Uterus (tissue), 4 donors: ENCODE results near the gene SNX8. TPM values are rescaled to one million over a fixed set of nuclear protein-coding genes. Genes with fewer than 3 reads are reported as not detected.

Source experiments
- DNase-seq, 2 donors: peaks; one replicate each; pipeline ENCODE4 v3.0.0-alpha.2; 2019 to 2020
- H3K27ac ChIP-seq, 2 donors: fragments of 200-600 bp; sonication (generic); 1 replicate in 1 of 2; 2 replicates in 1 of 2; pipeline ENCODE4 v1.5.1; 2016 to 2018
- H3K27me3 ChIP-seq, 2 donors: fragments of 200-600 bp; sonication (generic); one replicate each; pipeline ENCODE4 v1.5.1; 2018 to 2019; ENCODE audit warnings: control low read depth in 1 of 2
- H3K36me3 ChIP-seq, 2 donors: fragments of 200-600 bp; sonication (generic); one replicate each; pipeline ENCODE4 v1.5.1; 2019; ENCODE audit warnings: control low read depth in 1 of 2
- H3K4me1 ChIP-seq, 2 donors: fragments of 200-600 bp; sonication (generic); one replicate each; pipeline ENCODE4 v1.5.1; 2018 to 2019; ENCODE audit warnings: control low read depth in 1 of 2
- H3K4me3 ChIP-seq, 2 donors: fragments of 200-600 bp; sonication (generic); 1 replicate in 1 of 2; 2 replicates in 1 of 2; pipeline ENCODE4 v1.5.1; 2018 to 2019; ENCODE audit warnings: mild to moderate bottlenecking in 1 of 2
- H3K9me3 ChIP-seq, 2 donors: fragments of 200-600 bp; sonication (generic); one replicate each; pipeline ENCODE4 v1.5.1; 2019; ENCODE audit warnings: control low read depth in 1 of 2
- POLR2A ChIP-seq, 2 donors: fragments of 450-650 bp; IDR thresholded peaks; one replicate each; pipeline ENCODE4 v1.6.1; 2016; ENCODE audit warnings: antibody characterized with exemption in 2 of 2, mild to moderate bottlenecking in 1 of 2, moderate library complexity in 1 of 2
- intact Hi-C: fragments of 100-400 bp; cut with DNase I; formaldehyde crosslinking; loops from one replicate; pipeline ENCODE4 v1.15.1; 2023; ENCODE audit warnings: low total_unique reads
- total RNA-seq, 4 donors: library from RNA; depleted of rRNA in 3 of 4; stranded (reverse); fragments of >200 nt in 3 of 4; gene quantifications; one replicate each; pipeline versions ENCODE4 v1.1.0 to v1.2.4, GENCODE V29; 2014 to 2023
- TF ChIP-seq, protein P1 (sequence below), 4 experiments: fragments of 200-600 bp in 2 of 4; fragments of 450-650 bp in 2 of 4; sonication (generic) in 2 of 4; IDR thresholded peaks; one replicate each; pipeline ENCODE4 v1.5.1; 2016 to 2019; ENCODE audit warnings: antibody characterized with exemption in 4 of 4, mild to moderate bottlenecking in 2 of 4, moderate library complexity in 1 of 4
- donor health status: DM: yes; HTN: yes; CAD: no.

The SNX8 gene
- total RNA-seq, 4 donors from 2014 or later, result 0.29 to 75.3 (median 30.5) TPM

DNA sequence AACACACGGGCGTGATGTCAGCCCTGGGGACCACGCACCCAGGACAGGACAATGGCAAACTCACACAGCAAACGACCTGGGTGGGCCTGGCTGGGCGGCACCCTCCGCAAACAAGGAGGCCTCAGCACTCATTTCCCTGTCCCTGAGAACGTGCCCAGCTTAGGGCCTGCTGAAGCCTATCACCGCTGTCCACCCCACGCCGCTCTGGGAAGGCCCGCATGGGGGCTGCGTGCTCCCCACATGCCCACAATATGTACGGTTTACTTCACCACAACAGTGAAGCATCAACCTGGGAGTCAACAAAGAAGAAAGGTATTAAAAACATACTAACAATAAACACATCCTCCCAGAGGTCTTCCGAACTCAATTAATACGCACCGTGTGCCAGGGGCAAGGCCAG, 93.7 kb downstream of the SNX8 start:
- H3K4me1 ChIP-seq, result no peaks in the 10 kb centered on the region
- DNase-seq, result no peak
- TF ChIP-seq POLR2A (IDR thresholded peaks at IDR 0.05), result no peak
- TF ChIP-seq, protein P1, sequence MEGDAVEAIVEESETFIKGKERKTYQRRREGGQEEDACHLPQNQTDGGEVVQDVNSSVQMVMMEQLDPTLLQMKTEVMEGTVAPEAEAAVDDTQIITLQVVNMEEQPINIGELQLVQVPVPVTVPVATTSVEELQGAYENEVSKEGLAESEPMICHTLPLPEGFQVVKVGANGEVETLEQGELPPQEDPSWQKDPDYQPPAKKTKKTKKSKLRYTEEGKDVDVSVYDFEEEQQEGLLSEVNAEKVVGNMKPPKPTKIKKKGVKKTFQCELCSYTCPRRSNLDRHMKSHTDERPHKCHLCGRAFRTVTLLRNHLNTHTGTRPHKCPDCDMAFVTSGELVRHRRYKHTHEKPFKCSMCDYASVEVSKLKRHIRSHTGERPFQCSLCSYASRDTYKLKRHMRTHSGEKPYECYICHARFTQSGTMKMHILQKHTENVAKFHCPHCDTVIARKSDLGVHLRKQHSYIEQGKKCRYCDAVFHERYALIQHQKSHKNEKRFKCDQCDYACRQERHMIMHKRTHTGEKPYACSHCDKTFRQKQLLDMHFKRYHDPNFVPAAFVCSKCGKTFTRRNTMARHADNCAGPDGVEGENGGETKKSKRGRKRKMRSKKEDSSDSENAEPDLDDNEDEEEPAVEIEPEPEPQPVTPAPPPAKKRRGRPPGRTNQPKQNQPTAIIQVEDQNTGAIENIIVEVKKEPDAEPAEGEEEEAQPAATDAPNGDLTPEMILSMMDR (IDR thresholded peaks at IDR 0.05), result no peak
- intact Hi-C loops, result no loop called here
- no peak overlapping the region for H3K27ac ChIP-seq
- H3K36me3 ChIP-seq, result no peaks in the 10 kb centered on the region
- H3K9me3 ChIP-seq, result no peaks in the 10 kb centered on the region
- H3K4me3 ChIP-seq, result no peak overlapping the region
- no peaks in the 10 kb centered on the region for H3K27me3 ChIP-seq

- Histone ChIP-seq H3K27me3 (no peaks in the 10 kb centered on the region), H3K4me3 (no peak overlapping the region), H3K4me1 (no peaks in the 10 kb centered on the region), H3K9me3 (no peaks in the 10 kb centered on the region), H3K27ac (no peak overlapping the region), H3K36me3 (no peaks in the 10 kb centered on the region)
- DNase-seq, result no peak
- TF ChIP-seq, protein P1 (IDR thresholded peaks at IDR 0.05), result no peak
- no peak for TF ChIP-seq POLR2A (IDR thresholded peaks at IDR 0.05)
- intact Hi-C loops, result no loop called here
Observed at GRCh38 chr7:2220030-2220429, 94.2 kb downstream of the SNX8 start.

DNA sequence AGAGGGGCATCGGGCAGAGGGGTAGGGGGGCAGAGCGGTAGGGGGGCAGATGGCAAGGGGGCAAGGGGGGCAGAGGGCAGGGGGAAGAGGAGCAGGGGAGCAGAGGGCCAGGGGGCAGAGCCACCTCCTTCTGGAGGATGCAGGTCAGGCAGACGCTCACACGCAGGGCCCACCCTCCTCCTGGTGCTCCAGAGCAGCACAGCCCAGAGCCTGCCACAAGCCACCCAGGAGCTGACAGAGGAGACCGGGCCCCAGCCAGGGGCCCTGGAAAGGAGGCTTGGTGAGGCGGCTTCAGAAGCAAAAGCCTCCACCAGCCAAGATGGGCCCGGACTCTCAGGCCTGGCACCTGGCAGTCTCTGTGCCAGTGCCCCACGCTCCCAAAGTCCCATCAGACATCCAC, 94.6 kb downstream of the SNX8 start:
- TF ChIP-seq, protein P1 (IDR thresholded peaks at IDR 0.05), result no peak
- no peak for TF ChIP-seq POLR2A (IDR thresholded peaks at IDR 0.05)
- H3K4me1 ChIP-seq, result no peaks in the 10 kb centered on the region
- H3K4me3 ChIP-seq, result no peak overlapping the region
- DNase-seq, result no peak
- H3K36me3 ChIP-seq, result no peaks in the 10 kb centered on the region
- no peaks in the 10 kb centered on the region for H3K27me3 ChIP-seq
- no peaks in the 10 kb centered on the region for H3K9me3 ChIP-seq
- no peak overlapping the region for H3K27ac ChIP-seq
- intact Hi-C loops, result no loop called here

GRCh38 chr7:2219136-2219535, 95.1 kb downstream of the SNX8 start:
- Histone ChIP-seq H3K4me3 (no peak overlapping the region), H3K9me3 (no peaks in the 10 kb centered on the region), H3K36me3 (no peaks in the 10 kb centered on the region), H3K27me3 (no peaks in the 10 kb centered on the region), H3K4me1 (no peaks in the 10 kb centered on the region), H3K27ac (no peak overlapping the region)
- DNase-seq, result no peak
- no peak for TF ChIP-seq POLR2A (IDR thresholded peaks at IDR 0.05)
- TF ChIP-seq, protein P1 (IDR thresholded peaks at IDR 0.05), result no peak
- intact Hi-C loops, result no loop called here

GRCh38 chr7:2218444-2218785, 95.8 kb downstream of the SNX8 start:
- Histone ChIP-seq H3K27ac (no peak overlapping the region), H3K9me3 (no peaks in the 10 kb centered on the region), H3K4me3 (no peak overlapping the region), H3K4me1 (no peaks in the 10 kb centered on the region), H3K36me3 (no peaks in the 10 kb centered on the region), H3K27me3 (no peaks in the 10 kb centered on the region)
- TF ChIP-seq POLR2A (IDR thresholded peaks at IDR 0.05), result no peak
- TF ChIP-seq, protein P1 (IDR thresholded peaks at IDR 0.05), result no peak
- no peak for DNase-seq
- intact Hi-C loops, result no loop called here
